ENCODE measurements around the gene SPNS2. TPM values are rescaled to one million over a fixed set of nuclear protein-coding genes. Genes with fewer than 3 reads are reported as not detected.

The SPNS2 gene
- total and polyA plus RNA-seq, 2 experiments from 2014 or later = 1.7 to 2.3 TPM

DNA sequence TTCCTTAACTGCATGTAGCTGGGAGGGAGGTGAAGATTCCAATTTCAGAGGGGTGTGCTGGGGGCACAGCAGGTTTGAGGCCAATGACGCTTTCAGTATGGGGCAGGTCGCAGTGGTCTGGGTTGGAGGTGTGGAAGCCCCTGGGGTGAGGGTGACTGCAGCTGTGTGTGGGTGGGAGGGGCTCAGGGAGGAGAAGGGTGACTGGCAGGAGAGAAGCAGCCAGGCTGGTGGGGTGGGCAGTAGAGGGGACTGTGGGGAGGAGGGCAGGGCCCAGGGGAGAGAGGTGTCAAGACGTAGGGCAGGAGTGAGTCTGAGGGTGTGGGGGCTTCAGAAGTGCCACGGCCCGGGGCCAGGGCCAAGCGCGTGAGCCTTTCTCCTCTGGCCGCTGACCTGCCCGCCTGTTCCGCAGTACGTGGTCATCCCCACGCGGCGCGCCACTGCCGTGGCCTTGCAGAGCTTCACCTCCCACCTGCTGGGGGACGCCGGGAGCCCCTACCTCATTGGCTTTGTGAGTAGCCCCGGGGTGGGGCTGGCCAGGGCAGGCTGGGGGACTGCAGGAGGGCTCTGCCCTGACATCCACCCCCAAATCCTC is 37.1 kb downstream of the SPNS2 start:
- DNase-seq (ENCODE audit: low spot score) (peak; percentile 32), ATAC-seq (peak; percentile 18)
- Histone ChIP-seq H2AFZ (no peak overlapping the region), H3K27me3 (ENCODE audit: insufficient read depth) (peaks cover 17% of the 10 kb centered on the region), H3K9me2 (ENCODE audit: insufficient read depth) (no peaks in the 10 kb centered on the region), H4K20me1 (replicated peaks; ENCODE audit: insufficient read depth) (peaks cover 8% of the 10 kb centered on the region), H3F3A (replicated peaks; ENCODE audit: low read depth) (peaks cover 10% of the 10 kb centered on the region), H3K79me2 (replicated peaks; ENCODE audit: insufficient read depth) (no peaks in the 10 kb centered on the region), H3K4me3 (peak overlapping the region; percentile 50), H3K4me2 (peak overlapping the region; percentile 75), H3K27ac (ENCODE audit: low read depth) (no peak overlapping the region), H3K4me1 (ENCODE audit: insufficient read depth) (peaks cover 7% of the 10 kb centered on the region; the same call in 1 of the 2 replicates), H3K36me3 (ENCODE audit: insufficient read depth) (no peaks in the 10 kb centered on the region; the same call in 1 of the 2 replicates)
- H3K4me3 Mint-ChIP-seq = peak overlapping the region; percentile 65
- no peak for TF ChIP-seq NANOG (IDR thresholded peaks at IDR 0.05; ENCODE audit: borderline replicate concordance)
- TF ChIP-seq ZNF462 (CRISPR knock-in tag; IDR thresholded peaks at IDR 0.05) = no peak
- TF ChIP-seq, protein P1, sequence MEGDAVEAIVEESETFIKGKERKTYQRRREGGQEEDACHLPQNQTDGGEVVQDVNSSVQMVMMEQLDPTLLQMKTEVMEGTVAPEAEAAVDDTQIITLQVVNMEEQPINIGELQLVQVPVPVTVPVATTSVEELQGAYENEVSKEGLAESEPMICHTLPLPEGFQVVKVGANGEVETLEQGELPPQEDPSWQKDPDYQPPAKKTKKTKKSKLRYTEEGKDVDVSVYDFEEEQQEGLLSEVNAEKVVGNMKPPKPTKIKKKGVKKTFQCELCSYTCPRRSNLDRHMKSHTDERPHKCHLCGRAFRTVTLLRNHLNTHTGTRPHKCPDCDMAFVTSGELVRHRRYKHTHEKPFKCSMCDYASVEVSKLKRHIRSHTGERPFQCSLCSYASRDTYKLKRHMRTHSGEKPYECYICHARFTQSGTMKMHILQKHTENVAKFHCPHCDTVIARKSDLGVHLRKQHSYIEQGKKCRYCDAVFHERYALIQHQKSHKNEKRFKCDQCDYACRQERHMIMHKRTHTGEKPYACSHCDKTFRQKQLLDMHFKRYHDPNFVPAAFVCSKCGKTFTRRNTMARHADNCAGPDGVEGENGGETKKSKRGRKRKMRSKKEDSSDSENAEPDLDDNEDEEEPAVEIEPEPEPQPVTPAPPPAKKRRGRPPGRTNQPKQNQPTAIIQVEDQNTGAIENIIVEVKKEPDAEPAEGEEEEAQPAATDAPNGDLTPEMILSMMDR (conservative IDR thresholded peaks at IDR 0.05; ENCODE audit: low read depth in 2 of 2) = no peak
- TF ChIP-seq STAT1 (IDR thresholded peaks at IDR 0.05; ENCODE audit: unreplicated experiment) = no peak
- TF ChIP-seq JUNB (IDR thresholded peaks at IDR 0.05; ENCODE audit: unreplicated experiment) = no peak
- TF ChIP-seq EZH2 (IDR thresholded peaks at IDR 0.05; ENCODE audit: low read depth, unreplicated experiment) = no peak
- no peak for TF ChIP-seq EZH2phosphoT487 (IDR thresholded peaks at IDR 0.05; ENCODE audit: unreplicated experiment)
- no peak for TF ChIP-seq POLR2AphosphoS5 (IDR thresholded peaks at IDR 0.05; ENCODE audit: low read depth)
- no peak for TF ChIP-seq ZNF331 (CRISPR knock-in tag; IDR thresholded peaks at IDR 0.05; ENCODE audit: low read depth)
- no peaks in the 10 kb centered on the region; the same call in 2 of the 3 replicates for H3K9me3 Mint-ChIP-seq
- H3K4me1 Mint-ChIP-seq = peaks cover 21% of the 10 kb centered on the region
- peaks cover 27% of the 10 kb centered on the region for H3K36me3 Mint-ChIP-seq (ENCODE audit: low read depth)
- H3K27me3 Mint-ChIP-seq (ENCODE audit: insufficient read depth, low read depth, poor library complexity) = peaks cover 59% of the 10 kb centered on the region
- H3K27ac Mint-ChIP-seq = no peak overlapping the region; the same call in 1 of the 2 replicates

Measured in GM23338 (cell line).